Gastroesophageal sphincter (tissue), 3 donors: Measurements from ENCODE around the gene IFT43.

Source experiments
- CTCF ChIP-seq, 4 experiments: fragments of 200-600 bp in 2 of 4; fragments of 450-650 bp in 2 of 4; sonication (generic) in 1 of 4; IDR thresholded peaks; one replicate each; pipeline ENCODE4 v1.5.1; 2017 to 2019; ENCODE audit warnings: antibody characterized with exemption in 4 of 4, mild to moderate bottlenecking in 2 of 4, moderate library complexity in 2 of 4
- EP300 ChIP-seq: sonication (generic); formaldehyde crosslinking; IDR thresholded peaks from one replicate; pipeline ENCODE4 v1.6.1; 2017; ENCODE audit warnings: antibody characterized with exemption, mild to moderate bottlenecking
- POLR2AphosphoS5 ChIP-seq: sonication (generic); formaldehyde crosslinking; IDR thresholded peaks from one replicate; pipeline ENCODE4 v1.6.1; 2017; ENCODE audit warnings: antibody characterized with exemption

- TF ChIP-seq CTCF (IDR thresholded peaks at IDR 0.05) (no peak), POLR2AphosphoS5 (no peak), EP300 (no peak)
Measured at GRCh38 chr14:75980856-75981255, 4.7 kb upstream of the IFT43 start.
